Epithelial cell of esophagus (primary cell): ENCODE measurements around the gene SMYD3.

Experiments
- DNase-seq: peaks from one replicate; pipeline ENCODE4 v3.0.0; 2010; ENCODE audit warnings: low read depth
- H3K4me3 ChIP-seq: 2 replicates; pipeline ENCODE4 v1.5.1; 2011; ENCODE audit warnings: mild to moderate bottlenecking, low read length, control low read depth
- CTCF ChIP-seq: IDR thresholded peaks from 2 replicates; pipeline ENCODE4 v1.5.1; 2011; ENCODE audit warnings: low read depth, mild to moderate bottlenecking, low read length, control low read depth, inconsistent platforms; ENCODE audit not compliant: insufficient read depth; ENCODE audit errors: missing control alignments

The SMYD3 gene

GRCh38 chr1:245875581-245876261 is 631.4 kb downstream of the SMYD3 start:
- no peak for TF ChIP-seq CTCF
- H3K4me3 ChIP-seq, result no peak overlapping the region
- DNase-seq, result no peak

- H3K4me3 ChIP-seq, result no peak overlapping the region
- peak; percentile 82 for DNase-seq
- no peak for TF ChIP-seq CTCF
Measured at GRCh38 chr1:245874942-245875580, 632.0 kb downstream of the SMYD3 start.

GRCh38 chr1:245873883-245874671 is 633.0 kb downstream of the SMYD3 start:
- no peak for TF ChIP-seq CTCF
- DNase-seq, result peak; percentile 24
- H3K4me3 ChIP-seq, result no peak overlapping the region

- TF ChIP-seq CTCF, result no peak
- peak; percentile 39 for DNase-seq
- H3K4me3 ChIP-seq, result no peak overlapping the region
Measured at GRCh38 chr1:245873068-245873467, 634.0 kb downstream of the SMYD3 start.

GRCh38 chr1:245872475-245872874 is 634.6 kb downstream of the SMYD3 start:
- no peak overlapping the region for H3K4me3 ChIP-seq
- no peak for TF ChIP-seq CTCF
- DNase-seq, result no peak

GRCh38 chr1:245871915-245872314 is 635.2 kb downstream of the SMYD3 start:
- TF ChIP-seq CTCF, result no peak
- no peak for DNase-seq
- H3K4me3 ChIP-seq, result no peak overlapping the region
